Thyroid gland (tissue), 4 donors: Measurements from ENCODE around the gene GLIPR1.

Experiments used
- CTCF ChIP-seq, 6 experiments: fragments of 200-600 bp in 3 of 6; fragments of 450-650 bp in 3 of 6; sonication (generic) in 3 of 6; IDR thresholded peaks; one replicate each; pipeline ENCODE4 v1.5.1; 2016 to 2019; ENCODE audit warnings: antibody characterized with exemption in 6 of 6, mild to moderate bottlenecking in 2 of 6, inconsistent platforms in 1 of 6, moderate library complexity in 1 of 6
- POLR2A ChIP-seq, 2 donors: fragments of 450-650 bp; IDR thresholded peaks; one replicate each; pipeline ENCODE4 v1.6.1; 2017; ENCODE audit warnings: antibody characterized with exemption in 2 of 2, mild to moderate bottlenecking in 2 of 2, moderate library complexity in 1 of 2

DNA sequence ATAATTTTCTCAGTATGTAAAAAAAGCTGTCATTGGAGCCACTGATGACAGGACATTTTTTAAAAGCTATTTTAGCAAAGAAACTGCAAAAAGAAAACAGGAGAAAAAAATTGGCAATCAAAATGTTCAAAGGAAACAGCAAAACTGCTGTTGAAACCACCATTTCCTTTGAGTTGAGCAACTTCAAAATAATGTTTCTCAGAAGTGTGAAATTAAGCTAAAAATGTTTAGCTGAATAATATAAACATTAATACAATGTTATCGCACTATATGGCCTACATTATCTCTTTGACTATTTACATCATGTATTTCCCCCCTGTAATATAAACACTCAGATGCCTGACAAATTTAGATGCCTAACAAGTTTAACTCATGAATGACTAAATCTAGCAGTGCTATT is 23.4 kb upstream of the GLIPR1 start:
- TF ChIP-seq CTCF (IDR thresholded peaks at IDR 0.05) (no peak), POLR2A (IDR thresholded peaks at IDR 0.05) (no peak)
